Epithelial cell of prostate (primary cell): ENCODE results near the gene SGK1.
A peak's percentile ranks its signal among the peaks of the same experiment; 100 is the strongest.
"Not testable (repeated sequence)": the region's sequence is repeated elsewhere in the genome, so short reads cannot be mapped to it uniquely, and the experiment has no call there.

ENCODE experiments used
- DNase-seq: peaks from one replicate; pipeline ENCODE4 v3.0.0-alpha.2; 2011; ENCODE audit warnings: low read depth, low spot score
- H3K27ac ChIP-seq: fragments of 450-650 bp; 2 replicates; pipeline ENCODE4 v1.5.1; 2017; ENCODE audit warnings: mild to moderate bottlenecking

The SGK1 gene

GRCh38 chr6:134258849-134259306 lies 59.0 kb downstream of the SGK1 start:
- DNase-seq: no peak
- H3K27ac ChIP-seq: no peak overlapping the region

- H3K27ac ChIP-seq: no peak overlapping the region
- DNase-seq: no peak
Observed at GRCh38 chr6:134257516-134257915, 60.4 kb downstream of the SGK1 start.

- no peak overlapping the region for H3K27ac ChIP-seq
- DNase-seq: no peak
Observed at GRCh38 chr6:134256862-134257261, 61.0 kb downstream of the SGK1 start.

GRCh38 chr6:134255280-134255679 lies 62.6 kb downstream of the SGK1 start:
- DNase-seq, H3K27ac ChIP-seq: not testable (repeated sequence)

GRCh38 chr6:134254118-134254517 lies 63.8 kb downstream of the SGK1 start:
- no peak for DNase-seq
- no peak overlapping the region for H3K27ac ChIP-seq

GRCh38 chr6:134253681-134254080 lies 64.2 kb downstream of the SGK1 start:
- DNase-seq: no peak
- no peak overlapping the region for H3K27ac ChIP-seq

GRCh38 chr6:134251320-134251719 lies 66.6 kb downstream of the SGK1 start:
- no peak overlapping the region for H3K27ac ChIP-seq

GRCh38 chr6:134250776-134251175 lies 67.1 kb downstream of the SGK1 start:
- no peak overlapping the region for H3K27ac ChIP-seq

More at GRCh38 chr6:134251320-134251719, 66.6 kb downstream of the SGK1 start:
- DNase-seq: no peak

GRCh38 chr6:134249759-134250602 lies 67.9 kb downstream of the SGK1 start:
- no peak overlapping the region for H3K27ac ChIP-seq
- no peak for DNase-seq

More at GRCh38 chr6:134250776-134251175, 67.1 kb downstream of the SGK1 start:
- no peak for DNase-seq

GRCh38 chr6:134249239-134249758 lies 68.6 kb downstream of the SGK1 start:
- DNase-seq: no peak
- H3K27ac ChIP-seq: no peak overlapping the region

- H3K27ac ChIP-seq: peak overlapping the region; percentile 82
- no peak for DNase-seq
Observed at GRCh38 chr6:134247844-134248580, 69.9 kb downstream of the SGK1 start.

- H3K27ac ChIP-seq: peak overlapping the region; percentile 82
Observed at GRCh38 chr6:134247231-134247833, 70.6 kb downstream of the SGK1 start.

GRCh38 chr6:134245706-134246105 lies 72.2 kb downstream of the SGK1 start:
- DNase-seq: peak; percentile 16
- peak overlapping the region; percentile 82 for H3K27ac ChIP-seq

More at GRCh38 chr6:134247231-134247833, 70.6 kb downstream of the SGK1 start:
- peak; percentile 16 for DNase-seq

GRCh38 chr6:134245041-134245440 lies 72.9 kb downstream of the SGK1 start:
- peak overlapping the region; percentile 82 for H3K27ac ChIP-seq
- peak; percentile 16 for DNase-seq

GRCh38 chr6:134240665-134241431 lies 77.1 kb downstream of the SGK1 start:
- peak overlapping the region; percentile 63 for H3K27ac ChIP-seq
- DNase-seq: peak; percentile 44

- H3K27ac ChIP-seq: no peak overlapping the region
- no peak for DNase-seq
Observed at GRCh38 chr6:134238960-134239795, 78.7 kb downstream of the SGK1 start.

GRCh38 chr6:134238006-134238405 lies 79.9 kb downstream of the SGK1 start:
- no peak for DNase-seq
- H3K27ac ChIP-seq: no peak overlapping the region

- peak overlapping the region; percentile 21 for H3K27ac ChIP-seq
- DNase-seq: no peak
Observed at GRCh38 chr6:134235937-134236751, 81.8 kb downstream of the SGK1 start.
